Thoracic aorta (tissue), 2 donors: ENCODE results near the gene CST11. TPM values are rescaled to one million over a fixed set of nuclear protein-coding genes. Genes with fewer than 3 reads are reported as not detected.

Experiments used
- ATAC-seq: fragments of 150-250 bp; one replicate; pipeline ENCODE4 v1.8.0; 2017; ENCODE audit warnings: low read depth; ENCODE audit not compliant: insufficient number of reproducible peaks, low FRiP score
- DNase-seq: peaks from one replicate; pipeline ENCODE4 v3.0.0-alpha.2; 2020; ENCODE audit warnings: low spot score
- H3K27ac ChIP-seq, 2 donors: fragments of 200-600 bp; sonication (generic); 1 replicate in 1 of 2; 2 replicates in 1 of 2; pipeline ENCODE4 v1.5.1; 2016; ENCODE audit warnings: mild to moderate bottlenecking in 2 of 2, moderate library complexity in 2 of 2
- H3K27me3 ChIP-seq: fragments of 200-600 bp; sonication (generic); replicated peaks from 2 replicates; pipeline ENCODE4 v1.6.0; 2016; ENCODE audit warnings: mild to moderate bottlenecking; ENCODE audit not compliant: insufficient read depth
- H3K36me3 ChIP-seq: fragments of 200-600 bp; sonication (generic); one replicate; pipeline ENCODE4 v1.5.1; 2016
- H3K4me1 ChIP-seq, 2 donors: fragments of 200-600 bp; sonication (generic); 1 replicate in 1 of 2; 2 replicates in 1 of 2; pipeline versions ENCODE4 v1.5.1 to v1.6.0; 2016; ENCODE audit warnings: low read depth in 2 of 2, mild to moderate bottlenecking in 1 of 2; ENCODE audit not compliant: control insufficient read depth in 1 of 2
- H3K4me3 ChIP-seq: fragments of 200-600 bp; sonication (generic); 2 replicates; pipeline ENCODE4 v1.5.1; 2016; ENCODE audit warnings: mild to moderate bottlenecking
- H3K9me3 ChIP-seq: fragments of 200-600 bp; sonication (generic); 2 replicates; pipeline ENCODE4 v1.5.1; 2016
- total RNA-seq, 2 donors: library from RNA; depleted of rRNA; stranded (reverse); fragments of >200 nt; gene quantifications; one replicate each; pipeline versions ENCODE4 v1.1.0 to v1.2.3, GENCODE V29; 2016
- TF ChIP-seq, protein P1 (sequence below): fragments of 200-600 bp; sonication (generic); IDR thresholded peaks from one replicate; pipeline ENCODE4 v1.5.1; 2019; ENCODE audit warnings: antibody characterized with exemption

The CST11 gene
- total RNA-seq, 2 donors from 2014 or later: not detected

DNA sequence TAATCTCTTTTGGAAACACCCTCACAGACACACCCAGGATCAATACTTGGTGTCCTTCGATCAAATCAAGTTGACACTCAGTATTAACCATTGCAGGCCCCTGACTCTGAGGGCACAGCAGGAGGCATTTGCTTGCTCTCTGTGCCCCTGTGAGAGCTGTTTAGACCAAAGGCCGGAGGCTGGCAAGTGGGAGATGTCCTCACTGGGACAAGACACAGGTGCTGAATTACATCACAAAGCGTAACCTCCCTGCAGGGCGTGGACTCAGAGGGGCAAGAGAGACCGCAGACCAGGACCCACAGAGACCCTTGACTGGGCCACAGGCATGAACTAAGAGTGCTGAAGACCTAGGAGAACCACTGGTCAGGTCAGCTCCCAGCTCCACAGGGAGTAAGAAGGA lies 38.1 kb upstream of the CST11 start, which contains the start of gene CST8:
TSS of gene CST8 (plus strand) at position 301 of the 400 bp plus-strand sequence. CDS start 551 bp downstream, outside the sequence.
- TF ChIP-seq, protein P1, sequence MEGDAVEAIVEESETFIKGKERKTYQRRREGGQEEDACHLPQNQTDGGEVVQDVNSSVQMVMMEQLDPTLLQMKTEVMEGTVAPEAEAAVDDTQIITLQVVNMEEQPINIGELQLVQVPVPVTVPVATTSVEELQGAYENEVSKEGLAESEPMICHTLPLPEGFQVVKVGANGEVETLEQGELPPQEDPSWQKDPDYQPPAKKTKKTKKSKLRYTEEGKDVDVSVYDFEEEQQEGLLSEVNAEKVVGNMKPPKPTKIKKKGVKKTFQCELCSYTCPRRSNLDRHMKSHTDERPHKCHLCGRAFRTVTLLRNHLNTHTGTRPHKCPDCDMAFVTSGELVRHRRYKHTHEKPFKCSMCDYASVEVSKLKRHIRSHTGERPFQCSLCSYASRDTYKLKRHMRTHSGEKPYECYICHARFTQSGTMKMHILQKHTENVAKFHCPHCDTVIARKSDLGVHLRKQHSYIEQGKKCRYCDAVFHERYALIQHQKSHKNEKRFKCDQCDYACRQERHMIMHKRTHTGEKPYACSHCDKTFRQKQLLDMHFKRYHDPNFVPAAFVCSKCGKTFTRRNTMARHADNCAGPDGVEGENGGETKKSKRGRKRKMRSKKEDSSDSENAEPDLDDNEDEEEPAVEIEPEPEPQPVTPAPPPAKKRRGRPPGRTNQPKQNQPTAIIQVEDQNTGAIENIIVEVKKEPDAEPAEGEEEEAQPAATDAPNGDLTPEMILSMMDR: no peak
- Histone ChIP-seq H3K4me3 (no peak within 1 kb of the TSS), H3K9me3 (no peaks in the 10 kb centered on the region), H3K36me3 (no peaks in the 10 kb centered on the region), H3K27ac (no peak within 1 kb of the TSS), H3K4me1 (no peaks in the 10 kb centered on the region), H3K27me3 (no peaks in the 10 kb centered on the region)
- ATAC-seq (no peak), DNase-seq (no peak)

DNA sequence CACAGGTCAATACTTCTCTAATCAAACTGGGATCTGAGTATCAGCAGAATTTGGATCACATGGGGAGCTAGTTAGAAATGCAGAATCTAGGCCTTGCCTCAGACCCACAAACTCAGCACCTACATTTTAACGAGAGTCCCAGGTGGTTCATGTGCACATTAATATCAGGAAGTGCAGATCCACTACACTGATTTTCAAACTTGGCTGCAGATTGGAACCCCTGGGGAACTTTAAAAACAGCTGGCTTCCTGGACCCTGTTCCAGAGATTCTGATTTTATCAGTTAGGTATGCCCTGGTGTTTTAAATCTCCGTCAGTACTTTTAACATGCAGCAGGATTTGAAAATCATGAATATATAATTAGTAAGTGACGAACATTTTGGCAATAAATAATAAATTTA lies 36.3 kb upstream of the CST11 start:
- Histone ChIP-seq H3K4me1 (no peaks in the 10 kb centered on the region), H3K9me3 (no peaks in the 10 kb centered on the region), H3K27me3 (no peaks in the 10 kb centered on the region), H3K4me3 (no peak overlapping the region), H3K27ac (no peak overlapping the region), H3K36me3 (no peaks in the 10 kb centered on the region)
- DNase-seq: no peak
- TF ChIP-seq, protein P1: no peak
- ATAC-seq: no peak

DNA sequence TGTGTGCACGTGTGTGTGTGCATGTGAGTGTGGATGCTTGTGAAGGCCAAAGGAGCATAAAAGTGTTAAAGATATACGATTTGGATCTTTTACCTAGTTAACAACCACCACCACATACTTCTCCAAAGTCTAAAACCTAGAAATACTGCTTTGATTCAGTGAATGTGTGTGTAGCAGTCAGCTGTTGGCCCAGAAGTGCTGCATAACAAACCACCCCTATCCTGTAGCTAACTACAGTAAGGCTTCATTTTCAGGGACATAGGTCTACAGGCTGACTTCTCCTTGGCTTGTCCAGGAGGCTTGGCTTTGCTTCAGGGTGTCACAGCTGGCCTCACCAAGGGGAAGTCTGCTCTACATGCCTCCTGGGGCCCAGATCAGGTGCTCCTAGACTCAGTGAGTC lies 35.8 kb upstream of the CST11 start:
- Histone ChIP-seq H3K9me3 (no peaks in the 10 kb centered on the region), H3K27ac (no peak overlapping the region), H3K27me3 (no peaks in the 10 kb centered on the region), H3K4me1 (no peaks in the 10 kb centered on the region), H3K36me3 (no peaks in the 10 kb centered on the region), H3K4me3 (no peak overlapping the region)
- TF ChIP-seq, protein P1: no peak
- DNase-seq: no peak
- no peak for ATAC-seq

DNA sequence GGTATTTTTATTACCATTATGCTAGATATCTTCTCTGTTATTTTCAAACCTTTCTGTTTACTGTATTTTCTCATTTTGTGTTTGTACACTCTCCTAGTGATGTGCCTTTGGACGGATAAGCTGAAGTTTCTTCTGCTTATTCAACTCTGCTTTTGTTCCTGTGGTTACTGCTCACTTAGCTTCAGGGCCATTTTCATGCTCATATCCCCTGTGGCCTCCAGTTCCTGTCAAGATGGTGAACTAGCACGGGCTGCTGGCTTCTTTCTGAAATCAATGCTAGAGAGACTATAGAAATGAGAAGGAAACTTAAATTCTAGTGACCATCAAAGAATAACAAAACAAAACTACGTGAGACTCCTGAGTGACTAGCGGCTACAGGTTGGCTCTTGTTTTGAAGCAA lies 31.4 kb upstream of the CST11 start:
- TF ChIP-seq, protein P1: no peak
- DNase-seq (no peak), ATAC-seq (no peak)
- no peaks in the 10 kb centered on the region for H3K36me3 ChIP-seq
- H3K27me3 ChIP-seq: no peaks in the 10 kb centered on the region
- H3K9me3 ChIP-seq: no peaks in the 10 kb centered on the region
- no peak overlapping the region for H3K4me3 ChIP-seq
- no peak overlapping the region for H3K27ac ChIP-seq
- H3K4me1 ChIP-seq: no peaks in the 10 kb centered on the region

DNA sequence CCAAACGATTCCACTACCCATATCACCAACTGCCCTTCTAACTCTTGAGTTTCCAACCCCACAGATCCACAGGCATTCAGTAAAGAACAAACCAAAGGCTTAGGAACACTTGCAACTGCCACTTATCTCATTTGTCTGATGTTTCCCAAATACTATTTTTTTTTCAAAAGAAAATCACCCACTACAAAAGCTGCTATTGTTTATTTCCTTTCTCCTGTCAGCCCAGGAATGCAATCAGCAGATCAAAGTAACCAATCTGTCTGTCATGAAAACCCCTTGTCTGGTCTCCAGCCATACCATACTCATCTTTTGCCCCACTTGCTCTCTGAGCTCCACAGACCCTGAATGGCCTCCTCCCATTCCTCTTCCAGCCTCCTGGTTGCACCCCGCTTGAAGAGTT lies 29.5 kb upstream of the CST11 start:
- DNase-seq (no peak), ATAC-seq (no peak)
- Histone ChIP-seq H3K4me3 (no peak overlapping the region), H3K4me1 (no peaks in the 10 kb centered on the region), H3K27ac (no peak overlapping the region), H3K36me3 (no peaks in the 10 kb centered on the region), H3K9me3 (no peaks in the 10 kb centered on the region), H3K27me3 (no peaks in the 10 kb centered on the region)
- TF ChIP-seq, protein P1: no peak
